Measurements from ENCODE around the gene GABRD. TPM values are rescaled to one million over a fixed set of nuclear protein-coding genes. Genes with fewer than 3 reads are reported as not detected.

Gene GABRD
- total RNA-seq, 1 experiment from 2014 or later: 0.26 TPM

DNA sequence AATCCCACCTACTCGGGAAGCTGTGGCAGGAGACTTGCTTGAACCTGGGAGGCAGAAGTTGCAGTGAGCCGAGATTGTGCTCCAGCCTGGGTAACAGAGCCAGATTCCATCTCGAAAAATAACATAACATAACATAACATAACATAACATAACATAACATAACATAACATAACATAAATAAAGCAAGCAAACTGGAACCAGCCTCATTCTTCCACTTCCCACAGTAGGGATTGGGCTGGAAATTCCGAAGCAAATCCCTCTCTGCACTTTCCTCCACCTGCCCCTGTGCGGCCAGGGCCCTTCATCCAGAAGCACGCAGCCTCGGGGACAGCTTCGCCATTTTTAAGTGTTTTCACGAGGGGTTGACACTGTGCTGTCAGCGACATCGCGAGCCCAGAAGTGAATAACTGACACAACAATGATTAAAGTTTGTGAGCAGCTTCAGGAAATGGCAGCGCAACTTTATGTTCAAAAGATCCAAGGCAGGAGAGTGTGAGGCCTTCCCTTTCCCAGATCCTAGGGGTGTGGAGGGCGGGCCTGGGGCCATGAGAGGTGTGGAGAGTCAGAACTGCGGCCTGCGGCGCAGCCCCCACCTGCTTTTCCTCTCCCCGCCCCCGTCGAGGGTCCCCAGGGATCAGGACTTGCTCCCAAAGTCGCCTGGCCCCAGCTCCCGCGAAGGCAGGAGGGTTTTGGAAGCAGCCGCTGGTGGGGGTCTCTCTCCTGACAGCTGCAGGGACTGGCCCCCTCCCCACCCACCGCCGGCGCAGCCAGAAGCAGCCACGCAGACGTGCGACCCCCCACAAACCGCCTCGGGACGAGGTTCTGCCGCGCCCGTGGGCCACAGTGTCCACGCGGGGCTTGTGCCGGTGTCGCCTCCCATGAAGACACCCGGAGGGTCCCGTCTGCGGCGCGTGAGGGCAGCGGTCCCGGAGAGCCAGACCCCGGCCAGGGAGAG is 651 bp upstream of the GABRD start:
- no peak for DNase-seq (ENCODE audit: low spot score)

GRCh38 chr1:2019571-2020309 is 595 bp downstream of the GABRD start:
- DNase-seq (ENCODE audit: low spot score): no peak

DNA sequence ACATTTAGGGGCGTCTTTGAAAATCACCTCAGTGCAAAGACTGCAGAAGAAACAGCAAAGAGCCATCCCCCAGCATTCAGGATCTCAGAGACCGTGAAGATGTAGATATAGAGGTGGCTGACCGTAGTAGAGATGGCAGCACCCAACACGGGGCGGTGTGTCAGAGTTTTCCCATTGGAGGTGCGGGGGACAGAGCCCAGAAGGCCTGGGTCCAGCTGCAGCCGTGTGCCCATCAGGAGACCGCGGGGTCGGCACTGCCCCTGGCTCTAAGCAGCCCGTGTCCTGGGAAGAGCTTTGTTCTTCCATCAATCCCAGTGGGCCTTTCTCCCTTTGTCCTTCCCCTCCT is 1.1 kb downstream of the GABRD start:
- DNase-seq (ENCODE audit: low spot score): no peak

DNA sequence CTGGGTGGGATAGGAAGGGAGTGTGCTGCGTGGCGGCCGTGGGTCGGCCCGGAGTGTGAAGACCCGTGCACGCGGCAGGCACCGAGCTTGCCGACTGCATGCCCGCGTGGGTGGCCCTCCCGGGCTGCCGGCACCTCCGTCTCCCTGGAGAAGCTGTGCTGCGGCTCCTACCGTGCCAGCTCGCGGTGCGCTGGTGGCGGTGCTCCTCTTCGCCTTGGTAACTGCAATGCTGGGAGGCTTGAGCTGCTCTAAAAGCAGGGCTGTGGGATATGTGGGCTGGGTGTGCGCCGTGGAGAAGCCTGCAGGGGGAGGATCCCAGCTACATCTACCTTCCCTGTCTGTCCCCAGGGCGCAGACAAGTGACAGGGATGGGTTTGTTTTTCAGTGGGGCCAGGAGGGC is 2.4 kb downstream of the GABRD start:
- DNase-seq (ENCODE audit: low spot score): no peak

GRCh38 chr1:2022063-2022770 is 3.1 kb downstream of the GABRD start:
- DNase-seq (ENCODE audit: low spot score): no peak

DNA sequence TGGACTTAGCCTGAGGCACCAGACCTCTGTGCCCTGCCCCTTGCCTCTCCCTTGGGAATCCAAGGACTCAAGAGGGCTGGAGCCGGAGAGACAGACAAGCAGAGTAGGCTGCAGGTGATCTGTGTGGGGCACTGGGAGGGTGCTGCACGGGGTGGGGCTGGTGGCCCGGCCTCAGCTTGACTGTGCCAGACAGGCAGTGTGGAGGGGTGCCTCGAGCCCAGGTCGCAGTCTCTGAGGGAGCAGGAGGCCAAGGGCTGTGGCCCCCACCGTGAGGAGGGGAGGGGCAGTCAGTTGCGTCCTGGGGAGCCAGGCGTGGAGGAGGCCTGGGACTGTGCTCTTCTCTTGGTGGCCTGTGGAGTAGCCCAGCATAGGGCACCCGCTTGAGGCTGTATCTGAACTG is 4.0 kb downstream of the GABRD start:
- DNase-seq (ENCODE audit: low spot score): no peak

- no peak for DNase-seq (ENCODE audit: low spot score)
Measured at GRCh38 chr1:2024451-2024850, 5.3 kb downstream of the GABRD start.

GRCh38 chr1:2024887-2025286 is 5.7 kb downstream of the GABRD start:
- no peak for DNase-seq (ENCODE audit: low spot score)

GRCh38 chr1:2025491-2025981 is 6.4 kb downstream of the GABRD start:
- no peak for DNase-seq (ENCODE audit: low spot score)

GRCh38 chr1:2027961-2028583 is 8.9 kb downstream of the GABRD start:
- no peak for DNase-seq (ENCODE audit: low spot score)

DNA sequence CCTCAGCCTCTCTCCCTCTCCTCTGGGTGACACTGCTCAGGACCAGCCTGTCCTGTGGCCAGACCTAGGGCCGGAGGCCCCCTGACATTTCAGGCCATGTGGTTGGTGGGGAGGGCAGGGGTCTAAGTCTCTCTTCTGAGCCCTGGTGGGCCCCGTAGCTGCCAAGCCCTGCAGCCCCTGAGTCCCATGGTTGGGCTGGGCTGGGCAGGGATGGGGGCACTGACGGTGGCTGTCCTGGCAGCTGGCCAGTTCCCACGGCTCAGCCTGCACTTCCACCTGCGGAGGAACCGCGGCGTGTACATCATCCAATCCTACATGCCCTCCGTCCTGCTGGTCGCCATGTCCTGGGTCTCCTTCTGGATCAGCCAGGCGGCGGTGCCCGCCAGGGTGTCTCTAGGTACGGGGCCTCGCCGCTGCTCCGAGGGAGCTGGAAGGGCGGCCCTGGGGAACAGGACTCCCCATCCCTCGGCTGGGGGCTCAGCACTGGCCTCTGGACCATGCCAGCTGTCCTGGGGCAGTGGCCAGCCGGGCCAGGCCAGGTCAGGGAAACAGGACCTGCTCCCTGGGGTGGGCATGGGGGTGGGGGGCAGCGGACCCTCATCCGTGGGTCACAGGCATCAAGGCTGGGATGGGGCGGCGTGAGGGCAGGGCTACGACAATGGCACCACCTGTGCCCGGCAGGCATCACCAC is 9.9 kb downstream of the GABRD start:
- no peak for DNase-seq (ENCODE audit: low spot score)

DNA sequence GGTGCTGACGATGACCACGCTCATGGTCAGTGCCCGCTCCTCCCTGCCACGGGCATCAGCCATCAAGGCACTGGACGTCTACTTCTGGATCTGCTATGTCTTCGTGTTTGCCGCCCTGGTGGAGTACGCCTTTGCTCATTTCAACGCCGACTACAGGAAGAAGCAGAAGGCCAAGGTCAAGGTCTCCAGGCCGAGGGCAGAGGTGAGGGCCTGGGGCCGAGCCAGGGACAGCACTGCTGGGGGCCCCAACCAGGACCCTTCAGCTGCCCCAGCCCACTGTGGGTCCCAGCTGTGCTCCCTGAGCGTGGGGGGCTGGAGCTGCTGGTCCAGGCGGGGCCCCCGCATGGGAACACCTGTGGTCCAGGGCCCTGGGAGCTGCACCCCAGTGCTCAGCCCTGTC is 10.4 kb downstream of the GABRD start:
- DNase-seq (ENCODE audit: low spot score): no peak

DNA sequence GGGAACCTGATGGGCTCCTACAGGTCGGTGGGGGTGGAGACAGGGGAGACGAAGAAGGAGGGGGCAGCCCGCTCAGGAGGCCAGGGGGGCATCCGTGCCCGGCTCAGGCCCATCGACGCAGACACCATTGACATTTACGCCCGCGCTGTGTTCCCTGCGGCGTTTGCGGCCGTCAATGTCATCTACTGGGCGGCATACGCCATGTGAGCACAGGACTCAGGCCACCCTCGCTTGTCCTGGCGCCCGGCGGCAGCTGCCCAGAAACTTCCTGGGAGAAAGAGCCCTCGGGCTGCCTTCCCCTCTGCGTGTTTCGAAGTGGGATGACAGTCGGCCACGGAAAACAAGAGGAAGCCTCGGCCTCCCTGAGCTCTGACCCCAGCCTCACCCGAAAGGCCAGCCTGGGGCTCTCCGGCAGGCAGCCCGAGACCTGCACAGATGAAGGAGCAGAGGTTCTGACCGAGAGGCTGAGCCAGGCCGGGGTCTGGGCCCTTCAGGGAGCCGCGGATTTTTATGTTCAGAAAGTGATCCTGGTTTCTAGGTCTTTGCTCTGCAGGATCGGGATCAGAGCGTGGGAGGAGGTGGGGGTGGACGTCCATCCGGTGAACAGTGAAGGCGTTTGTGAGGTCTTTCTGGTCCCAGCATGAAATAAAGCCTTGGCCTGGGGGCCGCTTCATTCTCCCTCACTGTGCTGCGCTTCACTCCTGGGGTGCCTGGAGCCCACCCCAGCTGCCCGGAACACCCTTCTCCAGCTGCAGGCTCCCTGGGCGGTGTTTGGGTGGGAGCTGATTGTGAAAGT is 11.1 kb downstream of the GABRD start:
- DNase-seq (ENCODE audit: low spot score): no peak

DNA sequence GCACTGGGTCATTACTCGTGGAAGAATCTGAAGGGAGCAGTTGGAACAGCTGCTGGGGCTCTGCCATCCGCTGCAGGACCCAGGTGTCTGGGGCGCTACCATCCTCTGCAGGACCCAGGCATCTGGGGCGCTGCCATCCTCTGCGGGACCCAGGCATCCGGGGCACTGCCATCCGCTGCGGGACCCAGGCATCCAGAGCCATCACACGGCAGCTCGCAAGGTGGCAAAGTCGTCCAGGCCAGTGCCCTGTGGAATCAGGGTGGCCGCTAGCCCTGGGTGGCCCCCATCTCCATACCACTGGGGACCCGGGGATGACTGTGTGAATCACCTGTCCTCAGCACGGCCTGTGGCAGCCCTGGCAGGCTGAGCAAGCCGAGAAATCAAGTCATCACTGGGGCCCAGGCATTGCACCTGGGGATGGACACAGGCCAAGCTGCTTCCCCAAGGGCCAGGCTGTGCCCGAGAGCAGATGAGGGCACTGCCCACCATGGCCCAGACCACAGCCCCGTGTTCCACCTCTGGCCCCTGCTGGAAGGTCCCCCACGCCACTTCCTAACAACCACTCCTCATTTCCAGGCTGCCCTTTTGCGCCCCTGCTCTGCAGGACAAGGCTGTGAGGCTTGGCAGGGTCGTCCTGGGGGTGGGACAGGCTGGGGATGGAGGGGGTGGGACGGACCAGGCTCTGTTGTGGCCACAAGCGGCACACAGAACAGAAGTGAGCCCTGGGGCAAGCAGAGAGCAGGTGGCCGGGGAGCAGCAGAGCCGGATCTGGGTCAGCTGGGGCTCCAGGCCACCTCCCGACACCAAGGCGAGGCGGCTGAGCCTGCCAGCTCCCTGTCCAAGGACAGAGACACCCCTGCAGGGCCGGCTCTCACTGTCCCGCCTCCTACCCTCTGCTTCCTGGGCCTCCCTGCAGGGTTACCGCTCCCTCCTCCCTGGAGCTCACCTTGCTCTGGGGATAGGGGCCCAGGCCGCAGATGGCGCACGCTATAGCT is 12.7 kb downstream of the GABRD start:
- no peak for DNase-seq (ENCODE audit: low spot score)

GRCh38 chr1:2032737-2033136 is 13.6 kb downstream of the GABRD start:
- no peak for DNase-seq (ENCODE audit: low spot score)

DNA sequence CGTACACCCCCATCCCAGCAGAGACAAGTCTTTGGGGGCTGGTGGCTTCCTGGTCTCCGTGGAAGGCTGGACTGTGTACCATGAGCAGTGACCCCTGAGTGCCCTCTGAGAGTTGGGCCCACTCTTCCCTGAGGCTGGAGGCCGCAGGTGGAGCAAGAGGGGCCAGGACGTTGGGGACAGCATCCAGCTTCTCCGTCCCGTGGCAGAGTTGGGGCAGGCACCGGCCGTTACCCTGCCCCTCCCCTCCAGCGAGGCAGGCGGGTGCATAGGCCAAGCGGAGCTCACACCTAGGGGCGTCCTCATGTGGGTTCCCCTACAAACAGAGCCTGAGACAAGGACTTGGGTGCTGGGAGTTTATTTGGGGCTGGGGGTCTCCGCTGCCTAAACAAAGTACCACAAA is 14.0 kb downstream of the GABRD start:
- no peak for DNase-seq (ENCODE audit: low spot score)

DNA sequence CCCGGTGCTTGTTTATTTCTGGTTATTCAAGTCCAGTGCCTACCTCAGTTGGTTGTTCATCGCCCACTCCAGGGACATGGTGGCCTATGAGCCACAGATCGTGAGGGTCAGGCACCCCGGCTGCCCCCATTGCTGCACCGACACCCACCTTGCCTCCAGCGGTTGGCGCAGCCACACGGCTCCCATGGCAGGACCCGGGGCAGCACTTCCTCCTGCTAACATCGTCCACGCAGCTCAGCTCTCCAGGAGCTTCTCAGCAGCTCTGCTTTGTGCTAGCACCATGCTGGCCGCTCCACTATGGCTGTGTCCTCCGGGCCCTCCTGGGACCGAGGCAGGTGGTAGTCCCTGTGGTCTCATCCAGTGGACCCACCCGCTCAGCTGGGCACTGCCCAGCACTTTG is 17.1 kb downstream of the GABRD start:
- DNase-seq (ENCODE audit: low spot score): no peak

DNA sequence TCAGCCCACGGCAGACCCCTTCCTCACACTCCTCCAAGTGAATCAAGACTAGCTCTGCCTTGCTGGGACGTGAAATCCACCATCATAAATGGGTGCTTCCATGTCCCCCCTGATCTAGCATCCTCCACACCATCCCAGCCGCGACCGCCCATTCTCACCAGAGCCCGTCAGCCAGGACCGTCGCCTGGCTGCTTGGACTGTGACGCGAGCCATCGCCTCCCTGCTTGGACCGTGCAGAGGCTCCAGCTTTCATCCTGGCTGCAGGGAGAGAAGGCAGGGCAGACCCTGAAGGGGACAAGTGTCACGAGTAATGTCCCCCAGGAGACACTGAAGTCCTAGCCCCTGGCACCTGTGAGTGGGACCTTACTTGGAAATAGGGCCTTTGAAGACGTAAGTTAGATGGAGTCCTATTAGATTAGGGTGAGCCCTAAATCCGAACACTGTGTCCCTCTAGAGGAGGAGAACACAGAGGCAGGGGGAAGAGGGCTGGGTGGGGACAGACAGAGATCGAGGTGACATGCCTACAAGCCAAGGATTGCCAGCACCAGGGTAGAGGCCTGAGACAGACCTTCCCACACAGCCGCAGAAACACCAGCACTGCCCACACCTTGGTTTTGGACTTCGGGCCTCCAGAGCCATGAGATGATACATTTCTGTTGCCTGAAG is 18.3 kb downstream of the GABRD start:
- DNase-seq (ENCODE audit: low spot score): no peak

GRCh38 chr1:2038229-2038628 is 19.1 kb downstream of the GABRD start:
- no peak for DNase-seq (ENCODE audit: low spot score)

All from A172 (cell line).